Fibroblast of the aortic adventitia (primary cell): ENCODE data around the gene NKTR. TPM values are rescaled to one million over a fixed set of nuclear protein-coding genes. Genes with fewer than 3 reads are reported as not detected.
"Not testable (repeated sequence)": the region's sequence is repeated elsewhere in the genome, so short reads cannot be mapped to it uniquely, and the experiment has no call there.

Experiments used
- DNase-seq: peaks from one replicate; pipeline ENCODE4 v3.0.0-alpha.2; 2010; ENCODE audit warnings: low read depth
- H3K4me3 ChIP-seq: 2 replicates; pipeline ENCODE4 v1.5.1; 2011; ENCODE audit warnings: low read depth, mild to moderate bottlenecking, control low read depth, low read length, moderate library complexity
- CTCF ChIP-seq: IDR thresholded peaks from 2 replicates; pipeline ENCODE4 v1.5.1; 2011; ENCODE audit warnings: mild to moderate bottlenecking, low read length, control low read depth, inconsistent platforms; ENCODE audit not compliant: insufficient read depth
- total RNA-seq: library from RNA; depleted of rRNA; stranded (reverse); fragments of >200 nt; gene quantifications from 2 replicates; pipeline ENCODE4 v1.2.3, GENCODE V29; 2012; ENCODE audit warnings: low replicate concordance

The NKTR gene
- total RNA-seq, 1 donor, result 91.8 TPM

- DNase-seq, result no peak
- no peak overlapping the region for H3K4me3 ChIP-seq
- no peak for TF ChIP-seq CTCF
Observed at GRCh38 chr3:42595682-42596081, 4.8 kb upstream of the NKTR start.

- H3K4me3 ChIP-seq, DNase-seq: not testable (repeated sequence)
Observed at GRCh38 chr3:42597098-42597497, 3.4 kb upstream of the NKTR start.

GRCh38 chr3:42600958-42601675 lies 631 bp downstream of the NKTR start:
- peak; percentile 60 for DNase-seq
- peak overlapping the region; percentile 85 for H3K4me3 ChIP-seq
- peak; percentile 17 for TF ChIP-seq CTCF

- H3K4me3 ChIP-seq, result peak overlapping the region; percentile 85
- TF ChIP-seq CTCF, result no peak
- DNase-seq, result no peak
Observed at GRCh38 chr3:42601896-42602581, 1.6 kb downstream of the NKTR start.

- H3K4me3 ChIP-seq, result no peak overlapping the region
- no peak for DNase-seq
- no peak for TF ChIP-seq CTCF
Observed at GRCh38 chr3:42602961-42603360, 2.5 kb downstream of the NKTR start.

GRCh38 chr3:42605546-42606173 lies 5.2 kb downstream of the NKTR start:
- DNase-seq, result no peak
- TF ChIP-seq CTCF, result no peak
- no peak overlapping the region for H3K4me3 ChIP-seq

- peak; percentile 47 for DNase-seq
Observed at GRCh38 chr3:42608581-42608980, 8.1 kb downstream of the NKTR start.

More at GRCh38 chr3:42608581-42608980, 8.1 kb downstream of the NKTR start:
- TF ChIP-seq CTCF, result no peak
- H3K4me3 ChIP-seq, result no peak overlapping the region
